ENCODE data around the gene NTN1. TPM values are rescaled to one million over a fixed set of nuclear protein-coding genes. Genes with fewer than 3 reads are reported as not detected.

The NTN1 gene
- total RNA-seq, 1 experiment from 2014 or later: 4.2 TPM

GRCh38 chr17:9242983-9243382 lies 221.7 kb downstream of the NTN1 start:
- ATAC-seq (no peak), DNase-seq (ENCODE audit: low read depth, low spot score) (no peak)
- ChIA-PET RAD21 (ENCODE audit: low non-redundant PET in 1 of 2, low total read pairs in 2 of 2, uncharacterized antibody in 2 of 2, unreplicated experiment in 2 of 2) (no interaction called here), CTCF (no interaction called here), POLR2A (no interaction called here)
- no TSS peak for BruUV-seq (replicated peaks)
- no peak overlapping the region for H3K4me2 ChIP-seq (ENCODE audit: low read length)
- no peak for TF ChIP-seq YY1 (IDR thresholded peaks at IDR 0.05; ENCODE audit: extremely low read depth, insufficient replicate concordance, low read depth, low read length)
- no peak for TF ChIP-seq EZH2phosphoT487 (IDR thresholded peaks at IDR 0.05; ENCODE audit: borderline replicate concordance)
- no peak for TF ChIP-seq CEBPB (IDR thresholded peaks at IDR 0.05; ENCODE audit: low read depth)
- no peak for TF ChIP-seq MAX (IDR thresholded peaks at IDR 0.05)
- no peak for TF ChIP-seq SIN3A (IDR thresholded peaks at IDR 0.05; ENCODE audit: low read depth)
- no peaks in the 10 kb centered on the region for H3K27me3 ChIP-seq (ENCODE audit: insufficient read depth, low read length)
- no peak overlapping the region for H3K4me3 ChIP-seq (replicated peaks in 1 of 2; ENCODE audit: low read depth in 1 of 2, low read length in 2 of 2)
- H4K20me1 ChIP-seq (ENCODE audit: insufficient read depth): no peaks in the 10 kb centered on the region
- peaks cover 13 to 16% of the 10 kb centered on the region in 2 experiments for H3K4me1 ChIP-seq (ENCODE audit: control insufficient read depth in 1 of 2, insufficient read depth in 2 of 2, low read length in 2 of 2)
- intact Hi-C loops (cut with micrococcal nuclease): no loop called here
- no peaks in the 10 kb centered on the region for H3K9me3 ChIP-seq (ENCODE audit: control insufficient read depth in 1 of 2, insufficient read depth in 1 of 2, low read depth in 1 of 2, low read length in 2 of 2)
- no peaks in the 10 kb centered on the region for H3K9me2 ChIP-seq (ENCODE audit: insufficient read depth)
- H3K79me2 ChIP-seq (ENCODE audit: insufficient read depth, low read length): no peaks in the 10 kb centered on the region
- H3K27ac ChIP-seq (ENCODE audit: low read depth, low read length): no peak overlapping the region
- H3K9ac ChIP-seq (ENCODE audit: low read length): no peak overlapping the region
- no peak overlapping the region for H2AFZ ChIP-seq (ENCODE audit: low read depth, low read length, poor library complexity, severe bottlenecking)
- H3K36me3 ChIP-seq (ENCODE audit: control insufficient read depth in 1 of 2, insufficient read depth in 2 of 2, low read length in 2 of 2): no peaks in the 10 kb centered on the region

- Histone ChIP-seq H3K9me3 (ENCODE audit: control insufficient read depth in 1 of 2, insufficient read depth in 1 of 2, low read depth in 1 of 2, low read length in 2 of 2) (no peaks in the 10 kb centered on the region), H3K27ac (ENCODE audit: low read depth, low read length) (no peak overlapping the region), H3K36me3 (ENCODE audit: control insufficient read depth in 1 of 2, insufficient read depth in 2 of 2, low read length in 2 of 2) (no peaks in the 10 kb centered on the region), H3K79me2 (ENCODE audit: insufficient read depth, low read length) (no peaks in the 10 kb centered on the region), H3K27me3 (ENCODE audit: insufficient read depth, low read length) (no peaks in the 10 kb centered on the region), H3K9me2 (ENCODE audit: insufficient read depth) (no peaks in the 10 kb centered on the region), H2AFZ (ENCODE audit: low read depth, low read length, poor library complexity, severe bottlenecking) (no peak overlapping the region), H4K20me1 (ENCODE audit: insufficient read depth) (no peaks in the 10 kb centered on the region), H3K9ac (ENCODE audit: low read length) (no peak overlapping the region), H3K4me3 (replicated peaks in 1 of 2; ENCODE audit: low read depth in 1 of 2, low read length in 2 of 2) (no peak overlapping the region), H3K4me2 (ENCODE audit: low read length) (no peak overlapping the region), H3K4me1 (ENCODE audit: control insufficient read depth in 1 of 2, insufficient read depth in 2 of 2, low read length in 2 of 2) (peaks cover 10 to 12% of the 10 kb centered on the region in 2 experiments)
- CTCF ChIA-PET: no interaction called here
- DNase-seq (ENCODE audit: low read depth, low spot score) (no peak), ATAC-seq (no peak)
- TF ChIP-seq ZFX (IDR thresholded peaks at IDR 0.05) (no peak), SRF (IDR thresholded peaks at IDR 0.05; ENCODE audit: low read depth) (no peak), ZNF274 (IDR thresholded peaks at IDR 0.05; ENCODE audit: low read depth, low read length) (no peak), EGR1 (IDR thresholded peaks at IDR 0.05; ENCODE audit: low read depth) (no peak), RAD21 (IDR thresholded peaks at IDR 0.05; ENCODE audit: low read depth) (no peak), CEBPB (IDR thresholded peaks at IDR 0.05; ENCODE audit: low read depth) (no peak), ELF1 (IDR thresholded peaks at IDR 0.05; ENCODE audit: borderline replicate concordance, low read depth) (no peak), YY1 (IDR thresholded peaks at IDR 0.05; ENCODE audit: extremely low read depth, insufficient replicate concordance, low read depth, low read length) (no peak), CBX3 (IDR thresholded peaks at IDR 0.05; ENCODE audit: low read depth) (no peak)
- RAD21 ChIA-PET (ENCODE audit: low non-redundant PET in 1 of 2, low total read pairs in 2 of 2, uncharacterized antibody in 2 of 2, unreplicated experiment in 2 of 2): no interaction called here
- intact Hi-C loops (cut with micrococcal nuclease): no loop called here
- no TSS peak for BruUV-seq (replicated peaks)
- POLR2A ChIA-PET: no interaction called here
Measured at GRCh38 chr17:9244066-9245052, 223.0 kb downstream of the NTN1 start.

Data from HCT116 (cell line).